Measurements from ENCODE around the gene DTNA. TPM values are rescaled to one million over a fixed set of nuclear protein-coding genes. Genes with fewer than 3 reads are reported as not detected.

DTNA gene
- total RNA-seq, 1 experiment from 2014 or later: 9.0 TPM

DNA sequence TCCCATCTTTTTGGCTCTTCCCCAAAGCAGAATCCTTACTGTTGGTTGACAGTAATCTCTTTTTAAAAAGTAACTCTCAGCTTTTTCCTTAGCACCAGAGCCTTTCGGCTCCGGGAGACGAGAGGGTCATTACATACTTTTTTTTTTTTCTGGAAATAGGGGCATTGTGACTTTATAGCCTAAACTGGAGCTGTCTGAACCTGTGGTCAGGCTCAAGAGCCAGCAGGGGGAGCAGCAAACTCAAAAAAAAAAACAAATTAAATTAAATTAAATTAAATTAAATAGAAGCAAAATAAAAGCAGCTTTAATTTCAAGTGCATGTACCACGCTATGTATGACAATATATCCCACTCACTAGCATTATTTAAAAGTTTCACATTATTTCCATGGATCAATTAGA is 156.6 kb downstream of the DTNA start:
- CTCF ChIA-PET: interaction anchor here (0.7 to 2.3 kb wide), 3 partner anchors 205 to 1433 kb away, joined by 3 to 16 read pairs (median 3); no protein-coding TSS in a partner anchor
- no peaks in the 10 kb centered on the region for H3K4me1 Mint-ChIP-seq (ENCODE audit: low read depth, unreplicated experiment)

DNA sequence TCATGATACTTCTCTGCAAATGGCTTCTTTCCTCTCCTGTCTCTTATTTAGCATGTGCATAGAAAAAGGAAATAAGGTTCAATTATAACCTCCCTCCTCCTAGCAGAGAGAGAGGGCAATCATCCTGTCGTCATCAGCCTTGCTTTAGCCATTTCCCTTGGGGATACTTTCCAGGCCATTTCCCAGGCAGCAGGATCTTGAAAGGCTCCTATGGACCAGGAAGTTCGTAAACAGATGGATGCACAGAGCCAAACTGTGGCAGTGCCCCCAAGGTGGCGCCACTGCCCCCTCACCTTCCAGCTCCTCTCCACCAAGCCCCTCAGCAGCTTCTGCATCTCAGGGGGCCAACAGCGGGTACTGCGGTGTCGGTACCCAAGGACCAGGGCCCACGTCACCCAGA is 157.4 kb downstream of the DTNA start:
- Mint-ChIP-seq H3K27ac (ENCODE audit: unreplicated experiment) (no peak overlapping the region), H3K27me3 (ENCODE audit: unreplicated experiment) (no peaks in the 10 kb centered on the region), H3K4me1 (ENCODE audit: low read depth, unreplicated experiment) (no peaks in the 10 kb centered on the region), H3K9me3 (ENCODE audit: low read depth, unreplicated experiment) (no peaks in the 10 kb centered on the region), H3K4me3 (ENCODE audit: low read depth, unreplicated experiment) (no peak overlapping the region), H3K36me3 (ENCODE audit: insufficient read depth, unreplicated experiment) (no peaks in the 10 kb centered on the region)
- CTCF ChIA-PET: interaction anchor here (2.3 kb wide), 1 partner anchor 277 kb away, joined by 16 read pairs; no protein-coding TSS in a partner anchor
- no TSS peak for BruUV-seq (replicated peaks)
- intact Hi-C loops (cut with micrococcal nuclease; ENCODE audit: unreplicated experiment): loop anchor here (2.0 to 10.0 kb wide), 2 partner anchors 137 to 277 kb away; no protein-coding TSS in a partner anchor
- TF ChIP-seq, protein P1, sequence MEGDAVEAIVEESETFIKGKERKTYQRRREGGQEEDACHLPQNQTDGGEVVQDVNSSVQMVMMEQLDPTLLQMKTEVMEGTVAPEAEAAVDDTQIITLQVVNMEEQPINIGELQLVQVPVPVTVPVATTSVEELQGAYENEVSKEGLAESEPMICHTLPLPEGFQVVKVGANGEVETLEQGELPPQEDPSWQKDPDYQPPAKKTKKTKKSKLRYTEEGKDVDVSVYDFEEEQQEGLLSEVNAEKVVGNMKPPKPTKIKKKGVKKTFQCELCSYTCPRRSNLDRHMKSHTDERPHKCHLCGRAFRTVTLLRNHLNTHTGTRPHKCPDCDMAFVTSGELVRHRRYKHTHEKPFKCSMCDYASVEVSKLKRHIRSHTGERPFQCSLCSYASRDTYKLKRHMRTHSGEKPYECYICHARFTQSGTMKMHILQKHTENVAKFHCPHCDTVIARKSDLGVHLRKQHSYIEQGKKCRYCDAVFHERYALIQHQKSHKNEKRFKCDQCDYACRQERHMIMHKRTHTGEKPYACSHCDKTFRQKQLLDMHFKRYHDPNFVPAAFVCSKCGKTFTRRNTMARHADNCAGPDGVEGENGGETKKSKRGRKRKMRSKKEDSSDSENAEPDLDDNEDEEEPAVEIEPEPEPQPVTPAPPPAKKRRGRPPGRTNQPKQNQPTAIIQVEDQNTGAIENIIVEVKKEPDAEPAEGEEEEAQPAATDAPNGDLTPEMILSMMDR (IDR thresholded peaks at IDR 0.05; ENCODE audit: unreplicated experiment): no peak
- no peak for DNase-seq

More for the DNA sequence above, 156.6 kb downstream of the DTNA start:
- H3K4me3 Mint-ChIP-seq (ENCODE audit: low read depth, unreplicated experiment): no peak overlapping the region
- TF ChIP-seq, protein P1 (IDR thresholded peaks at IDR 0.05; ENCODE audit: unreplicated experiment): no peak
- no TSS peak for BruUV-seq (replicated peaks)
- no peaks in the 10 kb centered on the region for H3K9me3 Mint-ChIP-seq (ENCODE audit: low read depth, unreplicated experiment)
- intact Hi-C loops (cut with micrococcal nuclease; ENCODE audit: unreplicated experiment): loop anchor here (2.0 to 10.0 kb wide), 2 partner anchors 138 to 278 kb away; no protein-coding TSS in a partner anchor
- H3K27ac Mint-ChIP-seq (ENCODE audit: unreplicated experiment): no peak overlapping the region
- H3K36me3 Mint-ChIP-seq (ENCODE audit: insufficient read depth, unreplicated experiment): no peaks in the 10 kb centered on the region
- no peak for DNase-seq
- H3K27me3 Mint-ChIP-seq (ENCODE audit: unreplicated experiment): no peaks in the 10 kb centered on the region

DNA sequence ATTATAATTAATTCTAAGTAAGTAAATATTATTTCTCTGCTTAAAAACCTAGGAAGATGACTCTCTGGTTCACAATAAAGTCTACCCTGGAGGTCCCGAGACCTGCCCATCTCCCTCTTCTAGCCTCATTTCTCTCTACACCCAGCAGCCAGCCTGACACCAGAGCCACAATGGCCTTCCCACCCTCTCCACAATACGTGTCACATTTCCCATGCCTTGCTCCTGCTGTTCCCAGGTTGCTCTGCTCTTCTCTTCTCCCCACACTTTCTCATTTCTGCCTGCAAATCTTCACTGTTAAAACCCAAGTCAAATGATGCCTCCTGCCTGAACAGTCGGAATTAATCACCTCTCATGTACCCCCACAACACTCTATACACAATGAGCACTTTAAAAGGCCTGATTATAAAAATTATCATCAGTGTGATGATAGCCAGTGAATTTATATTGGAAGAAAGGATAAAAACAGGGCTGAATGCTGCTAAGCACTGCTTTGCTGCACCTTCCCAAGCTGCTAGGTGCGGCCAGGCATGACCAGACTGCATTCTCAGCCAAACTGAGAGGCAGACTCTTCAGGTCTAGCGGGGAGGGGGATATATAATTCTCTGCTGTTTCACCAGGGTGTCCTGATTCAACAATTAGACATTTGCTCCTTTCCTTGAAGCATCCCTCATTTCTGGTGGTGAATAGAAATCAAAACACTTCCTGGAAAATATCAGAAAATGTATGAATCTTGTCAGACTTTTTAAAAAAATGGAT is 160.6 kb downstream of the DTNA start:
- TF ChIP-seq, protein P1 (IDR thresholded peaks at IDR 0.05; ENCODE audit: unreplicated experiment): no peak
- Mint-ChIP-seq H3K4me3 (ENCODE audit: low read depth, unreplicated experiment) (no peak overlapping the region), H3K9me3 (ENCODE audit: low read depth, unreplicated experiment) (no peaks in the 10 kb centered on the region), H3K27ac (ENCODE audit: unreplicated experiment) (no peak overlapping the region), H3K36me3 (ENCODE audit: insufficient read depth, unreplicated experiment) (no peaks in the 10 kb centered on the region), H3K4me1 (ENCODE audit: low read depth, unreplicated experiment) (no peaks in the 10 kb centered on the region), H3K27me3 (ENCODE audit: unreplicated experiment) (no peaks in the 10 kb centered on the region)
- intact Hi-C loops (cut with micrococcal nuclease; ENCODE audit: unreplicated experiment): loop anchor here (10.0 kb wide), 1 partner anchor 484 kb away; no protein-coding TSS in a partner anchor
- CTCF ChIA-PET: no interaction called here
- no TSS peak for BruUV-seq (replicated peaks)
- DNase-seq: no peak

DNA sequence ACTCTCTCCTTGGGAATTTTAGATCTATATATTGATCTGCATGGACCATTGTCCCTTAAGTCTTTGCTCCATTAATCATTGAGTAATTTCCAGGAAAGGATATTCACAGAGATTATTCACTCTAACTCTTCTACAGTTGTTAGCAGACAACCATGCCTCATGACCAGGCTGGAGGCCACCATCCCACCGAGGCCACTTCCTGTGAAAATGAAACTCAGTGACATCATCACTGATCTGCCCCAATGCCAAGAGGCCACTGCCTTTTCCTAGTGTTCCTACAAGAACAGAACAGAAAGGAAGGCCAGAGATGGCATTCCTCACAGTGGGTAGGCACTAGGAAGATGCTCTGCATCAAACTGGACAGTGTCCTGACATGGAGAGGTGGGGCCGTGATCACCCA is 161.3 kb downstream of the DTNA start:
- no peak overlapping the region for H3K4me3 Mint-ChIP-seq (ENCODE audit: low read depth, unreplicated experiment)
- no peak for DNase-seq
- no peaks in the 10 kb centered on the region for H3K9me3 Mint-ChIP-seq (ENCODE audit: low read depth, unreplicated experiment)
- H3K27me3 Mint-ChIP-seq (ENCODE audit: unreplicated experiment): no peaks in the 10 kb centered on the region
- intact Hi-C loops (cut with micrococcal nuclease; ENCODE audit: unreplicated experiment): loop anchor here (10.0 kb wide), 1 partner anchor 483 kb away; no protein-coding TSS in a partner anchor
- no peaks in the 10 kb centered on the region for H3K36me3 Mint-ChIP-seq (ENCODE audit: insufficient read depth, unreplicated experiment)
- no peak overlapping the region for H3K27ac Mint-ChIP-seq (ENCODE audit: unreplicated experiment)
- TF ChIP-seq, protein P1 (IDR thresholded peaks at IDR 0.05; ENCODE audit: unreplicated experiment): no peak
- no TSS peak for BruUV-seq (replicated peaks)
- CTCF ChIA-PET: no interaction called here
- no peaks in the 10 kb centered on the region for H3K4me1 Mint-ChIP-seq (ENCODE audit: low read depth, unreplicated experiment)
